Skeletal muscle cell (primary cell): ENCODE data around the gene LRRFIP1.
A peak's percentile ranks its signal among the peaks of the same experiment; 100 is the strongest.
"Not testable (repeated sequence)": the region's sequence is repeated elsewhere in the genome, so short reads cannot be mapped to it uniquely, and the experiment has no call there.

Source experiments
- DNase-seq: peaks from one replicate; pipeline ENCODE4 v3.0.0-alpha.2; 2010; ENCODE audit warnings: low read depth
- H3K4me3 ChIP-seq: 2 replicates; pipeline ENCODE4 v1.5.1; 2011; ENCODE audit warnings: low read depth, mild to moderate bottlenecking, control low read depth, low read length, moderate library complexity

LRRFIP1 gene

GRCh38 chr2:237673130-237674001 lies 46.0 kb downstream of the LRRFIP1 start:
- no peak overlapping the region for H3K4me3 ChIP-seq

GRCh38 chr2:237674731-237675276 lies 47.4 kb downstream of the LRRFIP1 start:
- DNase-seq, result no peak
- no peak overlapping the region for H3K4me3 ChIP-seq

More at GRCh38 chr2:237673130-237674001, 46.0 kb downstream of the LRRFIP1 start:
- DNase-seq, result no peak

- DNase-seq, result no peak
- H3K4me3 ChIP-seq, result no peak overlapping the region
These were observed 47.9 kb downstream of the LRRFIP1 start for GRCh38 chr2:237675316-237675715.

- no peak overlapping the region for H3K4me3 ChIP-seq
- no peak for DNase-seq
These were observed 53.5 kb downstream of the LRRFIP1 start for GRCh38 chr2:237680702-237681478.

- H3K4me3 ChIP-seq, result no peak overlapping the region
- no peak for DNase-seq
These were observed 54.8 kb downstream of the LRRFIP1 start for GRCh38 chr2:237682151-237682550.

- DNase-seq, result no peak
- no peak overlapping the region for H3K4me3 ChIP-seq
These were observed 55.7 kb downstream of the LRRFIP1 start for GRCh38 chr2:237682856-237683670.

GRCh38 chr2:237685408-237685807 lies 58.0 kb downstream of the LRRFIP1 start:
- DNase-seq, result no peak
- no peak overlapping the region for H3K4me3 ChIP-seq

- H3K4me3 ChIP-seq, result no peak overlapping the region
- no peak for DNase-seq
These were observed 59.3 kb downstream of the LRRFIP1 start for GRCh38 chr2:237686659-237687136.

GRCh38 chr2:237688081-237688480 lies 60.7 kb downstream of the LRRFIP1 start:
- no peak overlapping the region for H3K4me3 ChIP-seq
- DNase-seq, result no peak

- not testable (repeated sequence) for DNase-seq, H3K4me3 ChIP-seq
These were observed 61.2 kb downstream of the LRRFIP1 start for GRCh38 chr2:237688541-237688940.

- no peak overlapping the region for H3K4me3 ChIP-seq
- DNase-seq, result no peak
These were observed 62.1 kb downstream of the LRRFIP1 start for GRCh38 chr2:237689336-237690131.

- no peak for DNase-seq
- H3K4me3 ChIP-seq, result peak overlapping the region; percentile 60
These were observed 63.9 kb downstream of the LRRFIP1 start for GRCh38 chr2:237691029-237691907.

- H3K4me3 ChIP-seq, result peak overlapping the region; percentile 84
These were observed 64.7 kb downstream of the LRRFIP1 start for GRCh38 chr2:237691908-237692600.

GRCh38 chr2:237692601-237693290 lies 65.4 kb downstream of the LRRFIP1 start:
- H3K4me3 ChIP-seq, result peak overlapping the region; percentile 84
- DNase-seq, result no peak

More at GRCh38 chr2:237691908-237692600, 64.7 kb downstream of the LRRFIP1 start:
- DNase-seq, result peak; percentile 70

GRCh38 chr2:237693291-237693994 lies 66.1 kb downstream of the LRRFIP1 start:
- H3K4me3 ChIP-seq, result peak overlapping the region; percentile 84
- no peak for DNase-seq
